ENCODE data around the gene DLK1. TPM values are rescaled to one million over a fixed set of nuclear protein-coding genes. Genes with fewer than 3 reads are reported as not detected.

Gene DLK1
- total RNA-seq, 1 donor from 2014 or later = not detected

- DNase-seq (ENCODE audit: low read depth) (no peak), FAIRE-seq (no peak)
- H3K27me3 ChIP-seq (ENCODE audit: control insufficient read depth, insufficient read depth, low read length) = peaks cover 3% of the 10 kb centered on the region
- H3K4me3 ChIP-seq (ENCODE audit: low read depth, low read length) = no peak overlapping the region
- no peak for TF ChIP-seq CTCF (IDR thresholded peaks at IDR 0.05; ENCODE audit: insufficient read depth, low read length, severe bottlenecking)
- H3K36me3 ChIP-seq (ENCODE audit: control insufficient read depth, insufficient read depth, low read length) = no peaks in the 10 kb centered on the region
Observed at GRCh38 chr14:100715803-100716202, 10.9 kb upstream of the DLK1 start.

- H3K4me3 ChIP-seq (ENCODE audit: low read depth, low read length) = no peak overlapping the region
- no peaks in the 10 kb centered on the region for H3K36me3 ChIP-seq (ENCODE audit: control insufficient read depth, insufficient read depth, low read length)
- DNase-seq (ENCODE audit: low read depth) (no peak), FAIRE-seq (no peak)
- H3K27me3 ChIP-seq (ENCODE audit: control insufficient read depth, insufficient read depth, low read length) = peaks cover 12% of the 10 kb centered on the region
- no peak for TF ChIP-seq CTCF (IDR thresholded peaks at IDR 0.05; ENCODE audit: insufficient read depth, low read length, severe bottlenecking)
Observed at GRCh38 chr14:100717386-100717785, 9.3 kb upstream of the DLK1 start.

GRCh38 chr14:100719976-100720520, 6.6 kb upstream of the DLK1 start:
- Histone ChIP-seq H3K36me3 (ENCODE audit: control insufficient read depth, insufficient read depth, low read length) (no peaks in the 10 kb centered on the region), H3K4me3 (ENCODE audit: low read depth, low read length) (no peak overlapping the region), H3K27me3 (ENCODE audit: control insufficient read depth, insufficient read depth, low read length) (peaks cover 29% of the 10 kb centered on the region)
- TF ChIP-seq CTCF (IDR thresholded peaks at IDR 0.05; ENCODE audit: insufficient read depth, low read length, severe bottlenecking) = no peak
- DNase-seq (ENCODE audit: low read depth) (no peak), FAIRE-seq (no peak)

GRCh38 chr14:100721568-100721967, 5.1 kb upstream of the DLK1 start:
- no peak for FAIRE-seq
- Histone ChIP-seq H3K36me3 (ENCODE audit: control insufficient read depth, insufficient read depth, low read length) (no peaks in the 10 kb centered on the region), H3K4me3 (ENCODE audit: low read depth, low read length) (no peak overlapping the region), H3K27me3 (ENCODE audit: control insufficient read depth, insufficient read depth, low read length) (peaks cover 37% of the 10 kb centered on the region)
- no peak for TF ChIP-seq CTCF (IDR thresholded peaks at IDR 0.05; ENCODE audit: insufficient read depth, low read length, severe bottlenecking)
- DNase-seq (ENCODE audit: low read depth) = no peak

- Histone ChIP-seq H3K27me3 (ENCODE audit: control insufficient read depth, insufficient read depth, low read length) (peaks cover 38% of the 10 kb centered on the region), H3K36me3 (ENCODE audit: control insufficient read depth, insufficient read depth, low read length) (no peaks in the 10 kb centered on the region), H3K4me3 (ENCODE audit: low read depth, low read length) (no peak overlapping the region)
- DNase-seq (ENCODE audit: low read depth) = no peak
- no peak for TF ChIP-seq CTCF (IDR thresholded peaks at IDR 0.05; ENCODE audit: insufficient read depth, low read length, severe bottlenecking)
- FAIRE-seq = no peak
Observed at GRCh38 chr14:100722367-100722766, 4.3 kb upstream of the DLK1 start.
